IMR-90 (cell line): ENCODE data around the gene SLC1A7. TPM values are rescaled to one million over a fixed set of nuclear protein-coding genes. Genes with fewer than 3 reads are reported as not detected.

ENCODE experiments used
- ATAC-seq: fragments of 200-7000 bp; cut with Tn5 transposase; 2 replicates; pipeline ENCODE4 v1.9.1; 2020; ENCODE audit warnings: low read depth, mild to moderate bottlenecking, moderate library complexity
- BruUV-seq: library from RNA; stranded (reverse); fragments of 400-500 nt; replicated peaks from 2 replicates; lab custom pipeline; 2021; lab: Mats Ljungman, UMichigan
- CTCF ChIA-PET: fragments of 300-600 bp; formaldehyde crosslinking; extraction: SDS; loops from one replicate; lab custom pipeline; 2021; ENCODE audit warnings: antibody characterized with exemption; lab: Yijun Ruan, JAX
- POLR2A ChIA-PET: fragments of 300-600 bp; sonication (Branson Sonifier 250); formaldehyde crosslinking; loops from one replicate; lab custom pipeline; 2022; ENCODE audit warnings: antibody characterized with exemption; ENCODE audit not compliant: unreplicated experiment; lab: Charles Lee
- DNase-seq: peaks from one replicate; pipeline ENCODE4 v3.0.0; 2013
- H2AFZ ChIP-seq: replicated peaks from 2 replicates; pipeline ENCODE3; 2013; ENCODE audit warnings: low read length, mild to moderate bottlenecking; ENCODE audit not compliant: poor library complexity
- H2AK5ac ChIP-seq: 2 replicates; pipeline ENCODE4 v1.6.1; 2013; ENCODE audit warnings: low read depth, low read length, inconsistent platforms
- H2AK9ac ChIP-seq: replicated peaks from 2 replicates; pipeline ENCODE3; 2013; ENCODE audit warnings: mild to moderate bottlenecking, low read depth, low read length, moderate library complexity; ENCODE audit not compliant: poor library complexity
- H2BK120ac ChIP-seq: 2 replicates; pipeline ENCODE4 v1.6.1; 2013; ENCODE audit warnings: low read depth, low read length, inconsistent platforms
- H2BK15ac ChIP-seq: 3 replicates; pipeline ENCODE4 v1.6.1; 2013; ENCODE audit warnings: low read depth, low read length, inconsistent platforms
- H2BK20ac ChIP-seq: 2 replicates; pipeline ENCODE4 v1.6.1; 2013; ENCODE audit warnings: low read depth, mild to moderate bottlenecking, inconsistent platforms, low read length, moderate library complexity
- H2BK5ac ChIP-seq: 2 replicates; pipeline ENCODE4 v1.6.1; 2013; ENCODE audit warnings: mild to moderate bottlenecking, low read depth, low read length, inconsistent platforms; ENCODE audit not compliant: poor library complexity, severe bottlenecking
- H3K14ac ChIP-seq: replicated peaks from 2 replicates; pipeline ENCODE4 v1.6.1; 2013; ENCODE audit warnings: low read depth, low read length, inconsistent platforms
- H3K18ac ChIP-seq: 2 replicates; pipeline ENCODE4 v1.6.1; 2013; ENCODE audit warnings: low read depth, low read length, control low read depth
- H3K23ac ChIP-seq: 2 replicates; pipeline ENCODE4 v1.6.1; 2013; ENCODE audit warnings: low read depth, low read length, inconsistent platforms
- H3K27ac ChIP-seq: 2 replicates; pipeline ENCODE4 v1.5.1; 2013; ENCODE audit warnings: mild to moderate bottlenecking, control low read depth, low read length; ENCODE audit not compliant: insufficient read depth
- H3K27me3 ChIP-seq: 2 replicates; pipeline ENCODE4 v1.6.1; 2013; ENCODE audit warnings: low read length; ENCODE audit not compliant: control insufficient read depth, insufficient read depth
- H3K36me3 ChIP-seq: 2 replicates; pipeline ENCODE4 v1.6.1; 2013; ENCODE audit warnings: low read length, mixed read lengths; ENCODE audit not compliant: control insufficient read depth, insufficient read depth
- H3K4ac ChIP-seq: 2 replicates; pipeline ENCODE4 v1.6.1; 2013; ENCODE audit warnings: low read depth, low read length, inconsistent platforms
- H3K4me1 ChIP-seq: 2 replicates; pipeline ENCODE4 v1.6.1; 2013; ENCODE audit warnings: low read length, mixed read lengths; ENCODE audit not compliant: control insufficient read depth, insufficient read depth
- H3K4me2 ChIP-seq: 2 replicates; pipeline ENCODE4 v1.6.1; 2013; ENCODE audit warnings: low read depth, mild to moderate bottlenecking, control low read depth, low read length, moderate library complexity
- H3K4me3 ChIP-seq: 2 replicates; pipeline ENCODE4 v1.5.1; 2013; ENCODE audit warnings: low read depth, mild to moderate bottlenecking, control low read depth, low read length, moderate library complexity; ENCODE audit not compliant: insufficient read depth
- H3K56ac ChIP-seq: 2 replicates; pipeline ENCODE4 v1.6.1; 2013; ENCODE audit warnings: low read length, inconsistent platforms; ENCODE audit not compliant: insufficient read depth; ENCODE audit errors: extremely low read depth
- H3K79me1 ChIP-seq, 2 experiments: 2 replicates each; pipeline ENCODE4 v1.6.1; 2013; ENCODE audit warnings: low read length in 2 of 2, inconsistent platforms in 1 of 2, low read depth in 1 of 2
- H3K9ac ChIP-seq: 2 replicates; pipeline ENCODE4 v1.6.1; 2013; ENCODE audit warnings: low read depth, low read length, control low read depth
- H3K9me1 ChIP-seq: 2 replicates; pipeline ENCODE4 v1.6.1; 2013; ENCODE audit warnings: low read length, inconsistent platforms; ENCODE audit not compliant: insufficient read depth
- H3K9me3 ChIP-seq: 2 replicates; pipeline ENCODE4 v1.6.1; 2013; ENCODE audit warnings: low read length; ENCODE audit not compliant: control insufficient read depth, insufficient read depth
- H4K20me1 ChIP-seq: 2 replicates; pipeline ENCODE4 v1.6.1; 2013; ENCODE audit warnings: low read length, inconsistent platforms; ENCODE audit not compliant: insufficient read depth
- H4K5ac ChIP-seq: 2 replicates; pipeline ENCODE4 v1.6.1; 2013; ENCODE audit warnings: mild to moderate bottlenecking, low read depth, low read length, control low read depth
- H4K8ac ChIP-seq, 2 experiments: 2 replicates each; pipeline ENCODE4 v1.6.1; 2013; ENCODE audit warnings: low read depth in 2 of 2, low read length in 2 of 2, control low read depth in 1 of 2, inconsistent platforms in 1 of 2
- H4K91ac ChIP-seq: 2 replicates; pipeline ENCODE4 v1.6.1; 2013; ENCODE audit warnings: low read depth, low read length, inconsistent platforms; ENCODE audit not compliant: insufficient read depth
- BHLHE40 ChIP-seq: fragments of 150-350 bp; IDR thresholded peaks from 2 replicates; pipeline ENCODE4 v1.6.1; 2016; ENCODE audit warnings: mild to moderate bottlenecking, low read depth, low read length
- CEBPB ChIP-seq: IDR thresholded peaks from 2 replicates; pipeline ENCODE4 v1.6.1; 2012; ENCODE audit warnings: low read depth, low read length, improper control_type of control experiment
- MXI1 ChIP-seq: IDR thresholded peaks from 2 replicates; pipeline ENCODE4 v1.6.1; 2012; ENCODE audit warnings: low read depth, mild to moderate bottlenecking, low read length, moderate library complexity, borderline replicate concordance
- NFE2L2 ChIP-seq: fragments of 150-350 bp; IDR thresholded peaks from 2 replicates; pipeline ENCODE4 v1.6.1; 2016; ENCODE audit warnings: low read depth, mild to moderate bottlenecking, low read length
- SMC3 ChIP-seq: fragments of 150-350 bp; IDR thresholded peaks from 2 replicates; pipeline ENCODE4 v1.6.1; 2016; ENCODE audit warnings: low read depth, mild to moderate bottlenecking, antibody characterized with exemption, low read length, moderate library complexity
- WGBS, 2 experiments: methylation state at CpG; one replicate each; pipeline versions ENCODE4 v1.1.5 to v1.1.7; 2013; ENCODE audit warnings: missing lambda C conversion rate in 2 of 2; ENCODE audit not compliant: insufficient read length in 1 of 2; ENCODE audit errors: extremely low coverage in 2 of 2; 5-methylcytosine and 5-hydroxymethylcytosine counted together
- dilution Hi-C: fragments of 300-500 bp; cut with HindIII; formaldehyde crosslinking; loops from one replicate; pipeline ENCODE4 v1.14.3; 2018; ENCODE audit warnings: low sequenced_read_pairs; ENCODE audit not compliant: unreplicated experiment
- in situ Hi-C: fragments of 300-500 bp; cut with MboI; formaldehyde crosslinking; loops from 3 replicates; pipeline ENCODE4 v1.14.3; 2019; ENCODE audit warnings: low sequenced_read_pairs, inconsistent platforms, mixed read lengths
- intact Hi-C: fragments of 100-400 bp; cut with micrococcal nuclease; formaldehyde crosslinking; loops from 2 replicates; pipeline ENCODE4 v1.10.0; 2022
- polyA plus RNA-seq, 3 experiments: library from polyadenylated mRNA; depleted of rRNA; stranded (reverse); fragments of >200 nt; gene quantifications; 2 replicates each; pipeline ENCODE4 v1.2.3, GENCODE V29; 2012; ENCODE audit warnings: low replicate concordance in 1 of 3
- total RNA-seq: library from RNA; depleted of rRNA; stranded (reverse); fragments of >200 nt; gene quantifications from 2 replicates; pipeline ENCODE4 v1.2.3, GENCODE V29; 2012
- TF ChIP-seq, protein P1 (sequence below): fragments of 150-350 bp; IDR thresholded peaks from 2 replicates; pipeline ENCODE4 v1.6.1; 2016; ENCODE audit warnings: low read depth, mild to moderate bottlenecking, low read length, moderate library complexity, borderline replicate concordance
- TF ChIP-seq, protein P2 (sequence below): fragments of 150-350 bp; IDR thresholded peaks from 2 replicates; pipeline ENCODE4 v1.6.1; 2017; ENCODE audit warnings: mild to moderate bottlenecking, antibody characterized with exemption, low read length, low read depth

The SLC1A7 gene
- total and polyA plus RNA-seq, 2 of the 4 experiments (the other 2 are of a cell fraction) = 0.05 TPM; not detected in 1

DNA sequence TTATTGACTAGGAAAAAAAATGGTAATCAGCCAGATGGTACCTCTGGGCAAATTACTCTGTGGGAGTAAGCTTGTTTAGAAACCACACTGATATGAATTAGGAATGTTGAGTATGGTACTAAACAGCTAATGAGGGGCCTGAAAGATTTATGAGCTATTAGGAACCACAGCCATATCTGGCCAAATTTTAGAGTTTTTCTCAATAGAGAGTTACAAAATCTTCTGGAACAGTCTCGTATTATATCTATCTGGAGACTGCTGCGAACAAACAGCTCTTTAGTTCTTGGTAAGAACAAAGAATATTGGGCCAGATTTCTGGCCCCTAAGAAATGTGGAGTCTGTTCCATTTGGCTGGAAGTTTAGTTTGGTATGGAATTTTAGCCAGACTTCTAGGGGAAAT is 85.3 kb downstream of the SLC1A7 start:
- Histone ChIP-seq H2AFZ (no peak overlapping the region), H3K4me1 (peaks cover 13% of the 10 kb centered on the region), H2BK20ac (no peak overlapping the region), H4K8ac (no peak overlapping the region), H2AK5ac (no peak overlapping the region), H3K36me3 (peaks cover 4% of the 10 kb centered on the region), H2BK5ac (no peak overlapping the region), H3K9me1 (0 out of 2 replicates have a peak, but pooled peaks cover 3% of the 10 kb centered on the region), H4K91ac (no peak overlapping the region), H2AK9ac (no peak overlapping the region), H3K14ac (no peak overlapping the region), H3K4me2 (no peak overlapping the region), H3K18ac (no peak overlapping the region; the same call in 1 of the 2 replicates), H3K23ac (no peak overlapping the region), H3K79me1 (peaks cover 0 to 6% of the 10 kb centered on the region in 2 experiments; a peak in 1 of 4 replicates), H3K9ac (no peak overlapping the region), H2BK120ac (no peak overlapping the region), H3K4ac (no peak overlapping the region), H4K20me1 (no peaks in the 10 kb centered on the region), H3K4me3 (no peak overlapping the region), H4K5ac (no peak overlapping the region), H3K9me3 (no peaks in the 10 kb centered on the region), H3K27me3 (no peaks in the 10 kb centered on the region), H2BK15ac (no peak overlapping the region), H3K56ac (no peak overlapping the region), H3K27ac (no peak overlapping the region)
- TF ChIP-seq CEBPB = no peak
- TF ChIP-seq SMC3 = no peak
- no peak for TF ChIP-seq BHLHE40
- TF ChIP-seq, protein P1, sequence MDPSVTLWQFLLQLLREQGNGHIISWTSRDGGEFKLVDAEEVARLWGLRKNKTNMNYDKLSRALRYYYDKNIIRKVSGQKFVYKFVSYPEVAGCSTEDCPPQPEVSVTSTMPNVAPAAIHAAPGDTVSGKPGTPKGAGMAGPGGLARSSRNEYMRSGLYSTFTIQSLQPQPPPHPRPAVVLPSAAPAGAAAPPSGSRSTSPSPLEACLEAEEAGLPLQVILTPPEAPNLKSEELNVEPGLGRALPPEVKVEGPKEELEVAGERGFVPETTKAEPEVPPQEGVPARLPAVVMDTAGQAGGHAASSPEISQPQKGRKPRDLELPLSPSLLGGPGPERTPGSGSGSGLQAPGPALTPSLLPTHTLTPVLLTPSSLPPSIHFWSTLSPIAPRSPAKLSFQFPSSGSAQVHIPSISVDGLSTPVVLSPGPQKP = no peak
- TF ChIP-seq MXI1 = no peak
- TF ChIP-seq, protein P2, sequence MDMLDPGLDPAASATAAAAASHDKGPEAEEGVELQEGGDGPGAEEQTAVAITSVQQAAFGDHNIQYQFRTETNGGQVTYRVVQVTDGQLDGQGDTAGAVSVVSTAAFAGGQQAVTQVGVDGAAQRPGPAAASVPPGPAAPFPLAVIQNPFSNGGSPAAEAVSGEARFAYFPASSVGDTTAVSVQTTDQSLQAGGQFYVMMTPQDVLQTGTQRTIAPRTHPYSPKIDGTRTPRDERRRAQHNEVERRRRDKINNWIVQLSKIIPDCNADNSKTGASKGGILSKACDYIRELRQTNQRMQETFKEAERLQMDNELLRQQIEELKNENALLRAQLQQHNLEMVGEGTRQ = no peak
- no peak for TF ChIP-seq NFE2L2
- in situ Hi-C loops = no loop called here
- POLR2A ChIA-PET = no interaction called here
- intact Hi-C loops = no loop called here
- BruUV-seq = no TSS peak
- no peak for ATAC-seq
- no CpG with 5 or more reads among the region's 2 CpGs for WGBS, 2 experiments
- DNase-seq = no peak
- CTCF ChIA-PET = interaction anchor here (0.7 kb wide), 1 partner anchor 122 kb away, joined by 4 read pairs; no protein-coding TSS in a partner anchor
- dilution Hi-C loops = no loop called here
